GM23248 (cell line): ENCODE results near the gene MCIDAS.

Experiments used
- EZH2 ChIP-seq: fragments of 200-600 bp; sonication (generic); IDR thresholded peaks from 2 replicates; pipeline ENCODE4 v1.6.1; 2018; ENCODE audit warnings: antibody characterized with exemption, mild to moderate bottlenecking; ENCODE audit not compliant: insufficient read depth, poor library complexity, severe bottlenecking
- EZH2phosphoT487 ChIP-seq: fragments of 200-600 bp; sonication (generic); IDR thresholded peaks from 2 replicates; pipeline ENCODE4 v1.6.1; 2018; ENCODE audit warnings: antibody characterized with exemption, moderate library complexity, mild to moderate bottlenecking, low read depth; ENCODE audit not compliant: insufficient read depth

- TF ChIP-seq EZH2 (peak; percentile 66), EZH2phosphoT487 (no peak)
Measured at GRCh38 chr5:55230086-55230629, 3.0 kb upstream of the MCIDAS start.
